B cell (primary cell): ENCODE results near the gene ATP9B.

Source experiments
- EZH2 ChIP-seq: IDR thresholded peaks from 2 replicates; pipeline ENCODE4 v1.6.1; 2012; ENCODE audit warnings: borderline replicate concordance, low read depth, mild to moderate bottlenecking, moderate library complexity, low read length; ENCODE audit not compliant: insufficient read depth, poor library complexity, severe bottlenecking
- TF ChIP-seq, protein P1 (sequence below): fragments of 200-600 bp; IDR thresholded peaks from one replicate; pipeline ENCODE4 v1.8.0; 2022; ENCODE audit warnings: antibody characterized with exemption, mild to moderate bottlenecking

GRCh38 chr18:79173742-79174141, 104.5 kb downstream of the ATP9B start:
- TF ChIP-seq EZH2 = no peak
- TF ChIP-seq, protein P1, sequence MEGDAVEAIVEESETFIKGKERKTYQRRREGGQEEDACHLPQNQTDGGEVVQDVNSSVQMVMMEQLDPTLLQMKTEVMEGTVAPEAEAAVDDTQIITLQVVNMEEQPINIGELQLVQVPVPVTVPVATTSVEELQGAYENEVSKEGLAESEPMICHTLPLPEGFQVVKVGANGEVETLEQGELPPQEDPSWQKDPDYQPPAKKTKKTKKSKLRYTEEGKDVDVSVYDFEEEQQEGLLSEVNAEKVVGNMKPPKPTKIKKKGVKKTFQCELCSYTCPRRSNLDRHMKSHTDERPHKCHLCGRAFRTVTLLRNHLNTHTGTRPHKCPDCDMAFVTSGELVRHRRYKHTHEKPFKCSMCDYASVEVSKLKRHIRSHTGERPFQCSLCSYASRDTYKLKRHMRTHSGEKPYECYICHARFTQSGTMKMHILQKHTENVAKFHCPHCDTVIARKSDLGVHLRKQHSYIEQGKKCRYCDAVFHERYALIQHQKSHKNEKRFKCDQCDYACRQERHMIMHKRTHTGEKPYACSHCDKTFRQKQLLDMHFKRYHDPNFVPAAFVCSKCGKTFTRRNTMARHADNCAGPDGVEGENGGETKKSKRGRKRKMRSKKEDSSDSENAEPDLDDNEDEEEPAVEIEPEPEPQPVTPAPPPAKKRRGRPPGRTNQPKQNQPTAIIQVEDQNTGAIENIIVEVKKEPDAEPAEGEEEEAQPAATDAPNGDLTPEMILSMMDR = no peak
